Keratinocyte (primary cell): ENCODE data around the gene LY9.

Source experiments
- CTCF ChIP-seq, 3 experiments: IDR thresholded peaks in 1 of 3; conservative IDR thresholded peaks in 1 of 3; optimal IDR thresholded peaks in 1 of 3; 2 replicates in 2 of 3; 3 replicates in 1 of 3; pipeline versions ENCODE3 to v1.5.1; 2011; ENCODE audit warnings: low read length in 3 of 3, mild to moderate bottlenecking in 3 of 3, moderate library complexity in 2 of 3, control low read depth in 1 of 3, inconsistent platforms in 1 of 3; ENCODE audit not compliant: insufficient read depth in 2 of 3; ENCODE audit errors: extremely low read depth in 1 of 3
- EZH2 ChIP-seq: IDR thresholded peaks from one replicate; pipeline ENCODE4 v1.6.1; 2012; ENCODE audit warnings: inconsistent platforms, mild to moderate bottlenecking, low read length, moderate library complexity

DNA sequence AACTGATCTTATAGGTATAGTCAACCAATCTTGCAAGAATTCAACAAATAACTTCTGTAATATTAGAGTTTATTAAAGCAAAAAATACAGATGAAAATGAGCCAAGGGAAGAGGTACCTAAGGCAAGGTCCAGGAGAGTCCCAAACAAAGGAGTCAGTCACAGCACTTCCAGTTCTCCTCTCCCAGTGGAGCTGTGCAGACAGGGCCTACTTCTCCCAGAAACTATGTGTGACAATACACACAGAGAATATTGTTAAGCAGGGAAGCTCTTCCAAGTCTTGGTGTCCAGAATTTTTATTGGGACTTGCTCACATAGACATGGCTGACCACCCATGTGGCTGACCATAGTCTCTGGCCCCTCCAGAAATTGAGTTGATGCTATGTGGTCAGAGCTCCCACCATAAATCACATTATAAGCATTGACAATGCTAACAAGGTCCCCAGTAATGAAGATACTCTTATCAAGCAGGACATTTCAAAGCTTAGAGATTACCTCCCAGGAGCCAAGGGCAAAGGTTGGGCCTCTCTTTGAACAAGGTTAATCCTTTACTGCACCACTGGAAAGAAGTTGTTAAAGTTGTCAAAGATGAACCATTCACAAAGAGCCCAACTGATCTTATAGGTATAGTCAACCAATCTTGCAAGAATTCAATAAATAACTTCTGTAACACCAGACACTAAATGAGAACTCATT is 70.2 kb downstream of the LY9 start:
- TF ChIP-seq EZH2 = no peak
- TF ChIP-seq CTCF (optimal IDR thresholded peaks at IDR 0.05 in 1 of 3, IDR thresholded peaks at IDR 0.05 in 1 of 3, conservative IDR thresholded peaks at IDR 0.05 in 1 of 3; ENCODE audit: extremely low read depth in 1 of 3, insufficient read depth in 2 of 3, low read length in 3 of 3) = no peak
